B cell (primary cell): ENCODE results near the gene PLIN5.

Experiments
- CTCF ChIP-seq: fragments of 200-600 bp; IDR thresholded peaks from one replicate; pipeline ENCODE4 v1.8.0; 2022; ENCODE audit warnings: antibody characterized with exemption, mild to moderate bottlenecking
- EZH2 ChIP-seq: IDR thresholded peaks from 2 replicates; pipeline ENCODE4 v1.6.1; 2012; ENCODE audit warnings: borderline replicate concordance, low read depth, mild to moderate bottlenecking, moderate library complexity, low read length; ENCODE audit not compliant: insufficient read depth, poor library complexity, severe bottlenecking

GRCh38 chr19:4547303-4548237, 12.5 kb upstream of the PLIN5 start:
- TF ChIP-seq CTCF (no peak), EZH2 (no peak)
